ENCODE data around the gene PEMT.

The PEMT gene

GRCh38 chr17:17566896-17567513 lies 24.5 kb downstream of the PEMT start:
- Mint-ChIP-seq H3K36me3 (no peaks in the 10 kb centered on the region), H3K4me3 (no peak overlapping the region), H3K27ac (no peak overlapping the region), H3K4me1 (no peaks in the 10 kb centered on the region), H3K27me3 (no peaks in the 10 kb centered on the region), H3K9me3 (no peaks in the 10 kb centered on the region)

GRCh38 chr17:17565471-17566339 lies 25.8 kb downstream of the PEMT start:
- Mint-ChIP-seq H3K27ac (no peak overlapping the region), H3K9me3 (no peaks in the 10 kb centered on the region), H3K4me1 (no peaks in the 10 kb centered on the region), H3K36me3 (no peaks in the 10 kb centered on the region), H3K4me3 (no peak overlapping the region), H3K27me3 (no peaks in the 10 kb centered on the region)

- Mint-ChIP-seq H3K9me3 (no peaks in the 10 kb centered on the region), H3K36me3 (no peaks in the 10 kb centered on the region), H3K4me1 (no peaks in the 10 kb centered on the region), H3K27ac (no peak overlapping the region), H3K27me3 (no peaks in the 10 kb centered on the region), H3K4me3 (no peak overlapping the region)
Observed at GRCh38 chr17:17564896-17565295, 26.6 kb downstream of the PEMT start.

GRCh38 chr17:17564323-17564722 lies 27.2 kb downstream of the PEMT start:
- Mint-ChIP-seq H3K9me3 (no peaks in the 10 kb centered on the region), H3K27ac (no peak overlapping the region), H3K27me3 (no peaks in the 10 kb centered on the region), H3K4me3 (no peak overlapping the region), H3K36me3 (no peaks in the 10 kb centered on the region), H3K4me1 (no peaks in the 10 kb centered on the region)

- Mint-ChIP-seq H3K4me1 (no peaks in the 10 kb centered on the region), H3K9me3 (no peaks in the 10 kb centered on the region), H3K36me3 (no peaks in the 10 kb centered on the region), H3K27me3 (no peaks in the 10 kb centered on the region), H3K27ac (no peak overlapping the region), H3K4me3 (no peak overlapping the region)
Observed at GRCh38 chr17:17563530-17563929, 28.0 kb downstream of the PEMT start.

- Mint-ChIP-seq H3K9me3 (no peaks in the 10 kb centered on the region), H3K4me3 (no peak overlapping the region), H3K36me3 (no peaks in the 10 kb centered on the region), H3K27ac (no peak overlapping the region), H3K27me3 (no peaks in the 10 kb centered on the region), H3K4me1 (no peaks in the 10 kb centered on the region)
Observed at GRCh38 chr17:17562146-17562511, 29.4 kb downstream of the PEMT start.

- Mint-ChIP-seq H3K9me3 (no peaks in the 10 kb centered on the region), H3K4me1 (no peaks in the 10 kb centered on the region), H3K27me3 (no peaks in the 10 kb centered on the region), H3K27ac (no peak overlapping the region), H3K36me3 (no peaks in the 10 kb centered on the region), H3K4me3 (no peak overlapping the region)
Observed at GRCh38 chr17:17561408-17562145, 29.9 kb downstream of the PEMT start.

GRCh38 chr17:17560975-17561374 lies 30.5 kb downstream of the PEMT start:
- H3K27ac Mint-ChIP-seq: no peak overlapping the region
- H3K36me3 Mint-ChIP-seq: no peaks in the 10 kb centered on the region
- H3K27me3 Mint-ChIP-seq: no peaks in the 10 kb centered on the region
- H3K9me3 Mint-ChIP-seq: no peaks in the 10 kb centered on the region
- H3K4me3 Mint-ChIP-seq: no peak overlapping the region
- no peaks in the 10 kb centered on the region for H3K4me1 Mint-ChIP-seq

- Mint-ChIP-seq H3K27me3 (no peaks in the 10 kb centered on the region), H3K36me3 (no peaks in the 10 kb centered on the region), H3K9me3 (no peaks in the 10 kb centered on the region), H3K27ac (no peak overlapping the region), H3K4me3 (no peak overlapping the region), H3K4me1 (no peaks in the 10 kb centered on the region)
Observed at GRCh38 chr17:17560167-17560566, 31.3 kb downstream of the PEMT start.

GRCh38 chr17:17559164-17559563 lies 32.3 kb downstream of the PEMT start:
- H3K27ac Mint-ChIP-seq: no peak overlapping the region
- H3K4me3 Mint-ChIP-seq: no peak overlapping the region
- no peaks in the 10 kb centered on the region for H3K9me3 Mint-ChIP-seq
- H3K4me1 Mint-ChIP-seq: no peaks in the 10 kb centered on the region
- no peaks in the 10 kb centered on the region for H3K36me3 Mint-ChIP-seq
- H3K27me3 Mint-ChIP-seq: no peaks in the 10 kb centered on the region

- H3K27ac Mint-ChIP-seq: no peak overlapping the region
- H3K36me3 Mint-ChIP-seq: no peaks in the 10 kb centered on the region
- H3K4me1 Mint-ChIP-seq: no peaks in the 10 kb centered on the region
- H3K4me3 Mint-ChIP-seq: no peak overlapping the region
- no peaks in the 10 kb centered on the region for H3K27me3 Mint-ChIP-seq
- no peaks in the 10 kb centered on the region for H3K9me3 Mint-ChIP-seq
Observed at GRCh38 chr17:17558431-17558830, 33.1 kb downstream of the PEMT start.

GRCh38 chr17:17557796-17558195 lies 33.7 kb downstream of the PEMT start:
- no peaks in the 10 kb centered on the region for H3K9me3 Mint-ChIP-seq
- H3K27me3 Mint-ChIP-seq: no peaks in the 10 kb centered on the region
- H3K27ac Mint-ChIP-seq: no peak overlapping the region
- H3K4me3 Mint-ChIP-seq: no peak overlapping the region
- H3K4me1 Mint-ChIP-seq: no peaks in the 10 kb centered on the region
- H3K36me3 Mint-ChIP-seq: no peaks in the 10 kb centered on the region

- Mint-ChIP-seq H3K4me1 (no peaks in the 10 kb centered on the region), H3K36me3 (no peaks in the 10 kb centered on the region), H3K27me3 (no peaks in the 10 kb centered on the region), H3K4me3 (no peak overlapping the region), H3K9me3 (no peaks in the 10 kb centered on the region), H3K27ac (no peak overlapping the region)
Observed at GRCh38 chr17:17556671-17557070, 34.8 kb downstream of the PEMT start.

- Mint-ChIP-seq H3K4me1 (no peaks in the 10 kb centered on the region), H3K36me3 (no peaks in the 10 kb centered on the region), H3K27ac (no peak overlapping the region), H3K27me3 (no peaks in the 10 kb centered on the region), H3K4me3 (no peak overlapping the region), H3K9me3 (no peaks in the 10 kb centered on the region)
Observed at GRCh38 chr17:17555906-17556305, 35.6 kb downstream of the PEMT start.

- Mint-ChIP-seq H3K9me3 (no peaks in the 10 kb centered on the region), H3K4me1 (no peaks in the 10 kb centered on the region), H3K27ac (no peak overlapping the region), H3K4me3 (no peak overlapping the region), H3K27me3 (no peaks in the 10 kb centered on the region), H3K36me3 (no peaks in the 10 kb centered on the region)
Observed at GRCh38 chr17:17555151-17555550, 36.4 kb downstream of the PEMT start.

GRCh38 chr17:17554266-17554665 lies 37.2 kb downstream of the PEMT start:
- Mint-ChIP-seq H3K27me3 (no peaks in the 10 kb centered on the region), H3K4me1 (no peaks in the 10 kb centered on the region), H3K27ac (no peak overlapping the region), H3K36me3 (no peaks in the 10 kb centered on the region), H3K9me3 (no peaks in the 10 kb centered on the region), H3K4me3 (no peak overlapping the region)
